ENCODE results near the gene ARIH1.
"Not testable (repeated sequence)": the region's sequence is repeated elsewhere in the genome, so short reads cannot be mapped to it uniquely, and the experiment has no call there.

The ARIH1 gene

DNA sequence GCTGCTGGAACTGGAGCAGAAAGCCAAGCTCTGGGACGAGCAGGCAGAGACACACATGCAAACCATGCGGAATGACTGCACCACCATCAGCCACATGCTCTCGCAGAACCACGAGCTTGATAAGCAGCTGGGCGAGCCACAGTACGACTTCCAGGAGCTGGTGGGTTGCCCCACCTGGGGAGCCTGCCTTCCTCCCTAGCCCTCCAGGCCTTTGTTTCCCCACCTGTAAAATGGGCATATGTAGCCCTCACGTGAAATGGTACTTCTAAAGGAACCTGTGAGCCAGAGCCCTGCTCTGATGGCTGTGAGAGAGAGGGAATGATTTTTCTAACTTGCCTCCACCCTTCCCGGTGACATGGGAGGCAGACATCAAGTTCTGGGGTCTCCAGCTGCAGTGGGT, 135.7 kb downstream of the ARIH1 start:
- DNase-seq = no peak

DNA sequence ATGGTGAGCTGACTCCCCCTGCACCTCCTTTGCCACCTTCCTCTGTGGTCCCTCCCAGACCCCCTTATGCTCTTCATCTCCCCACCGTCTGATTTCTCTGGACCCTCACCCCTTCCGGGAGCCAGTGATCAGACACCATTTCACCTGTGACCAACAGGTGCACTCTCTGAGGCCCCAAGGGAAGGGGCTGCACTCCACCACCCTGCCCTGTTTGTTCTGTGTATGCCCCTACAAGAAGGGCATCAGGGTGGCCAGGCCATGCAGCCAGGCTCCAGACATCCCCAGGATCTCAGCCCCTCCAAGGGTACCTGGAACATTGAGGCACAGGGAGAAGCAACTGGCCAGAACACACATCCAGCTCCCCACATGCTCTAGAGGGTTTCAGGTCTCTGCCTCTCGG, 138.2 kb downstream of the ARIH1 start:
- DNase-seq = not testable (repeated sequence)

GRCh38 chr15:72614810-72615532, 140.8 kb downstream of the ARIH1 start:
- peak; percentile 87 for DNase-seq

GRCh38 chr15:72615533-72616233, 141.6 kb downstream of the ARIH1 start:
- DNase-seq = peak; percentile 98

GRCh38 chr15:72616491-72617210, 142.5 kb downstream of the ARIH1 start:
- no peak for DNase-seq

- not testable (repeated sequence) for DNase-seq
Observed at GRCh38 chr15:72623854-72624253, 149.7 kb downstream of the ARIH1 start.

DNA sequence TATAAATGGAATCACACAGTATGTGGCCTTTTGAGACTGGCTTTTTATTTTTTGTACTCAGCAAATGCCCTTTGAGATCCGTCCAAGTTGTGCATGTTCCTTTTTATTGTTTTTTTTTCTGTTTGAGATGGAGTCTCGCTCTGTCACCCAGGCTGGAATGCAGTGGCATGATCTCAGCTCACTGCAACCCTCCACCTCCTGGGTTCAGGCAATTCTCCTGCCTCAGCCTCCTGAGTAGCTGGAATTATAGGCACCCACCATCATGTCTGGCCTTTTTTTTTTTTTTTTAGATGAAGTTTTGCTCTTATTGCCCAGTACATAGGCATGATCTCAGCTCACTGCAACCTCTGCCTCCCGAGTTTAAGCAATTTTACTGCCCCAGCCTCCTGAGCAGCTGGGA, 152.0 kb downstream of the ARIH1 start:
- DNase-seq = not testable (repeated sequence)

DNA sequence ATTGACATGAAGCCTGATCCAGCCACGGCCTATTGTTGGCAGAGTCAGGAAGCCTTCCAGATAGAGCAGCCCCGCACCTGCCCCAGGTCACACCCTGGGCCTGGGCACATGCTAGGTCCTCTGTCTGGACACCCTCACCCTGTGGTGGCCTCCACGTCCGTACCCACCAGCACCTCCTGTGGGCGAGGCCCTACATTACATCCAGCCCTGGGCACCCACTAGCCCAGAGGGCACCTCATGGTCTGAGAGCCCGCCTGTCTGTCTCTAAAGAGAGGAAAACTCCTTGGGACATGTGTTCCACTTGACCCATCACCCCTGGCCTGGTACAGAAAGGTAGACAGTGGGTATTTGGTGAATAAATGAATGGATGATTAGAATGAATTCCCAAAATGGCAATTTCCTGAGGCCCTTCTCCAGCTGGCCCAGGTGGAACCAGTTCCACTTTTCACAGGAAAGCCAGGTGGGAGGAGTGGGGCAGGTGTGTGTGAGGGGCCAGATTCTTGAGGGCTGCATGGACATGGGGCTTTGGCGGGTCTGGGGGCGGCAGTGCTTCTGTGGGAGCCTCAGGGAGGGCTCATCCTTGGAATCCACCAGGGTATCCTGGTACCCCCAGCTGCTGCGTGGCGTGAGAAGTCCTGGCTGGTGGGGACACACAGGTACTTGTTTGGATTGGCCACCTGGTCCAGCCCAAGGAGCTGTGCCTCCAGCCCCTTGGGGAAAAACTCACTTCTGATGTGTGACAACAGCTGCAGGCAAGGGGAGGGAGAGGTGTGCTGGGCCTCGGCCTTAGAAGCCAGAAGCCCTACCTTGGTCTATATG, 154.3 kb downstream of the ARIH1 start:
- DNase-seq = not testable (repeated sequence)

GRCh38 chr15:72629068-72629570, 155.0 kb downstream of the ARIH1 start:
- DNase-seq = not testable (repeated sequence)

GRCh38 chr15:72636519-72637282, 162.6 kb downstream of the ARIH1 start:
- DNase-seq = not testable (repeated sequence)

DNA sequence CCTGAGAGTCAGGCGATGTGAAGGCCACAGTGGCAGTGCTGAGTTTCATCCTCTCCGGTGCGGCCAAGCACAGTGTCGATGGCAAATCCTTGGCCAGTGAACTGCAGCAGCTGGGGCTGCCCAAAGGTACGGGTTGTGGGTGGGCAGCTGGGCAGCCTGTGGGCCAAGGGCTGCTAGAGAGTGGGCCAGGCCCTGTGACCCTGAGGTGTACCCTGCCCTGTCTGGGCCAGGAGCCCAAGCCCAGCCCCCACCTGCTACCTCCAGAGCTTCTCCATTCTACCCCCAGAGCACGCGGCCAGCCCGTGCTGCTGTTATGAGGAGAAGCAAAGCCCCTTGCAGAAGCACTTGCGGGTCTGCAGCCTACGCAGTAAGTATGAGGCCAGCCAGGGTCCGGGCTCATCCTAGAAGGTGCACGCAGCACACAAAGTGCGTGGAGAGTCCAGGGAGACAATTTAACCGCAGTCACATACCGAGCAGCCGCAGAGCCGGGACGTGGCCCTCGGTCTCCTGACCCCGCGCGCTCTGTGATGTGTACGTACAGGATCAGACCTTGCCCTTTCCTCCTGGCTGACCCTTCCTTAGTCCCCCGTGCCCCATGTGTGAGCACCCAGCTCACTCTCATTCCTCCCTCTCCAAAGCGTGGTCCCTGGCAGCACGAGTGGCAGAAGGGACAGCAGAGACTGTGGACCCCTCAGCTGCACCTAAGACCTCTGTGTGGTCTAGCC, 165.8 kb downstream of the ARIH1 start:
- not testable (repeated sequence) for DNase-seq

DNA sequence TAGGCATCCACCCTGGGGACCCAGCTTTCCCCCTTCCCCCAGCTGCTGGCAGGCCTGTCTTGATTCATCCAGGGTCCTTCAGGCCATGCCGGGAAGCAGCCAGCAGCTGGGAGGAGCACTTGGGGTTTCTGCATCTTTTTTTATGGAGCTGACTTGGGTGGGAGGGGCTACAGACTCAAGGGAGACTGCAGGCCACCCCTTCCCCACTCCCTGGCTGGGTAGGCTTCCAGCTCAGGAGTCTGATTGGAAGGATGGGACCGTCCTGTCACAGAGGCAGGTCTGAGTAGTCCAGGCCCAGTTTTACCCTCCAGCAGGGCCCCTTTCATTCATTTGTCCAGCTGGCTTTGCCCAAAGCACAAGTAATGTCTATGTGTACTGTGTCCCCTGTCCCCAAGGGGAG, 168.1 kb downstream of the ARIH1 start:
- not testable (repeated sequence) for DNase-seq

DNA sequence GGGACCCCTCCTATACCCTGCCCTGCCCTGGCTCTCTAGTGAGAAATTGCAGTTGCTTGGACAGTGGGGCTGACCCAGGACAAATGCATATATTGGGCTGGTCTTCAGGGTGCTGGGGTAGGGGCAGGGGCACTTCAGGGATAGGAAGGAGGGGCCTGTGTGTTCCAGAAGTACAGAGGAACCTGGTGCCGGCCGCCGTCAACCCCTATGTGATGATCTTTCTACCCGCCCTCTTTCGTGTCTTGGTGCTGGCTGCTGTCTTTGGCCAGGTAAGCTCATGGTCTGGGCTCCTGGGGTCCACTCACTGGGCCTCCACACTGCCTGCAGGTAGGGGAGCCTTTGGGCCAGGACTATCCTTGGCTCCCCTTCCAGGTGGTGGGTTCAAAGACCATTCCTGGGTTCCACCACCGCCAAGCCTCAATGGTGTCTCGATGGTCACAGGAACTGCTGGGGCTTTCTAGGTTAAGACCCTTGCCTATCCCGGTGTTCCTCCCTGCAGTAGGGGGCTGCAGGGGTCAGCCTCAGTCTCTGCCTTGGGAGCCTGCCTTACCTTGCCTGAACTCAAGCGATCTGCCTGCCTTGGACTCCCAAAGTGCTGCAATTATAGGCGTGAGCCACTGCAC, 174.6 kb downstream of the ARIH1 start:
- not testable (repeated sequence) for DNase-seq
